PC-3 (cell line): Measurements from ENCODE around the gene TEX19. TPM values are rescaled to one million over a fixed set of nuclear protein-coding genes. Genes with fewer than 3 reads are reported as not detected.

Source experiments
- ATAC-seq: fragments of 200-7000 bp; cut with Tn5 transposase; 2 replicates; pipeline ENCODE4 v1.9.1; 2020; ENCODE audit warnings: mild to moderate bottlenecking, moderate library complexity
- BruUV-seq: library from RNA; stranded (reverse); fragments of 400-500 nt; replicated peaks from 2 replicates; lab custom pipeline; 2021; lab: Mats Ljungman, UMichigan
- CTCF ChIA-PET: fragments of 300-600 bp; sonication (Branson Sonifier 250); formaldehyde crosslinking; loops from one replicate; lab custom pipeline; 2022; ENCODE audit warnings: antibody characterized with exemption; lab: Charles Lee
- POLR2A ChIA-PET: fragments of 300-600 bp; sonication (Branson Sonifier 250); formaldehyde crosslinking; loops from one replicate; lab custom pipeline; 2022; ENCODE audit warnings: antibody characterized with exemption; ENCODE audit not compliant: unreplicated experiment; lab: Charles Lee
- DNase-seq: peaks from one replicate; pipeline ENCODE4 v3.0.0-alpha.2; 2015
- H2AFZ ChIP-seq: fragments of 300-600 bp; sonication (generic); 2 replicates; pipeline ENCODE4 v1.6.0; 2016; ENCODE audit warnings: antibody characterized with exemption, low read length
- H3F3A ChIP-seq: fragments of 300-600 bp; sonication (generic); one replicate; pipeline ENCODE4 v1.6.0; 2017; ENCODE audit warnings: antibody characterized with exemption, low read length, control low read depth, mild to moderate bottlenecking; ENCODE audit not compliant: unreplicated experiment
- H3K27ac ChIP-seq: fragments of 300-600 bp; sonication (generic); 2 replicates; pipeline ENCODE4 v1.5.1; 2016; ENCODE audit warnings: mild to moderate bottlenecking, low read length
- H3K27me3 ChIP-seq: fragments of 300-600 bp; sonication (generic); 2 replicates; pipeline ENCODE4 v1.6.1; 2016; ENCODE audit warnings: low read length, mixed read lengths
- H3K36me3 ChIP-seq: fragments of 300-600 bp; sonication (generic); 2 replicates; pipeline ENCODE4 v1.6.1; 2016; ENCODE audit warnings: low read depth, mixed run types, low read length, mixed read lengths
- H3K4me1 ChIP-seq: fragments of 300-600 bp; sonication (generic); 2 replicates; pipeline ENCODE4 v1.5.1; 2016; ENCODE audit warnings: low read length; ENCODE audit not compliant: insufficient read depth
- H3K4me2 ChIP-seq: fragments of 300-600 bp; sonication (generic); 2 replicates; pipeline ENCODE4 v1.6.0; 2016; ENCODE audit warnings: low read length
- H3K4me3 ChIP-seq: fragments of 300-600 bp; sonication (generic); 2 replicates; pipeline ENCODE4 v1.5.1; 2016; ENCODE audit warnings: mild to moderate bottlenecking, low read length, mixed read lengths
- H3K79me2 ChIP-seq: fragments of 300-600 bp; sonication (generic); 2 replicates; pipeline ENCODE4 v1.6.1; 2017; ENCODE audit warnings: low read length, mixed read lengths
- H3K9ac ChIP-seq: fragments of 300-600 bp; sonication (generic); 2 replicates; pipeline ENCODE4 v1.6.0; 2016; ENCODE audit warnings: mild to moderate bottlenecking, low read length
- H3K9me2 ChIP-seq: fragments of 300-600 bp; sonication (generic); replicated peaks from 2 replicates; pipeline ENCODE4 v1.6.1; 2016; ENCODE audit warnings: mixed run types, low read length, mixed read lengths
- H3K9me3 ChIP-seq: fragments of 300-600 bp; sonication (generic); 2 replicates; pipeline ENCODE4 v1.6.1; 2016; ENCODE audit warnings: low read length, mixed read lengths
- H4K20me1 ChIP-seq: fragments of 300-600 bp; sonication (generic); 2 replicates; pipeline ENCODE4 v1.6.1; 2016; ENCODE audit warnings: low read length, mixed read lengths
- EZH2 ChIP-seq: fragments of 300-600 bp; sonication (generic); IDR thresholded peaks from one replicate; pipeline ENCODE4 v1.6.1; 2017; ENCODE audit warnings: antibody characterized with exemption, mild to moderate bottlenecking, low read length; ENCODE audit not compliant: unreplicated experiment
- EZH2phosphoT487 ChIP-seq: fragments of 300-600 bp; sonication (generic); IDR thresholded peaks from 2 replicates; pipeline ENCODE4 v1.6.1; 2018; ENCODE audit warnings: mild to moderate bottlenecking, antibody characterized with exemption, low read length, borderline replicate concordance
- intact Hi-C: fragments of 100-400 bp; cut with micrococcal nuclease; formaldehyde crosslinking; loops from 2 replicates; pipeline ENCODE4 v1.9.0; 2023
- total RNA-seq: library from RNA; depleted of rRNA; stranded (reverse); fragments of >200 nt; gene quantifications from 2 replicates; pipeline ENCODE4 v1.2.3, GENCODE V29; 2014
- TF ChIP-seq, protein P1 (sequence below): fragments of 300-600 bp; sonication (generic); conservative IDR thresholded peaks from 2 replicates; pipeline ENCODE4 v1.5.1; 2017; ENCODE audit warnings: antibody characterized with exemption, low read depth, mild to moderate bottlenecking, low read length

Gene TEX19
- total RNA-seq, 1 experiment from 2014 or later, result 1.2 TPM

DNA sequence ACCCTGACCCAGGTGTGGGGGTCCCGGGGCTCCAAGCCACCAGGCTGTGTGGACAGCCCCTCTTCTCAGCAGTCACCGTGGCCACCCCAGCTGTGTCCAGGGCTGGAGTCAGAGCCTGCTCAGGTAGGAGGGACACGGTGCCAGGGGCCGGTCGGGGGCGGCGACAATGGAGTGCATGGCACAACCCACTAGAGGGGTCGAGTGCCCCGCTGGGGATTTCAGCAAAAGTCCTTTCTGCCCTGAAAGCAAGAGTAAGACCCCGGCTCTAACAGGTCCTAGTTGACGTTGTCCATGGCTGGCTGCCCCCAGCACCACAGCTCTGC, 23.8 kb downstream of the TEX19 start:
- ChIA-PET CTCF (no interaction called here), POLR2A (no interaction called here)
- H3K27me3 ChIP-seq, result no peaks in the 10 kb centered on the region
- ATAC-seq, result no peak
- H2AFZ ChIP-seq, result no peak overlapping the region
- no peak overlapping the region for H3K27ac ChIP-seq
- no peak overlapping the region for H3K9ac ChIP-seq
- no peak for DNase-seq
- no peaks in the 10 kb centered on the region for H3K79me2 ChIP-seq
- no peak for TF ChIP-seq EZH2phosphoT487
- TF ChIP-seq, protein P1, sequence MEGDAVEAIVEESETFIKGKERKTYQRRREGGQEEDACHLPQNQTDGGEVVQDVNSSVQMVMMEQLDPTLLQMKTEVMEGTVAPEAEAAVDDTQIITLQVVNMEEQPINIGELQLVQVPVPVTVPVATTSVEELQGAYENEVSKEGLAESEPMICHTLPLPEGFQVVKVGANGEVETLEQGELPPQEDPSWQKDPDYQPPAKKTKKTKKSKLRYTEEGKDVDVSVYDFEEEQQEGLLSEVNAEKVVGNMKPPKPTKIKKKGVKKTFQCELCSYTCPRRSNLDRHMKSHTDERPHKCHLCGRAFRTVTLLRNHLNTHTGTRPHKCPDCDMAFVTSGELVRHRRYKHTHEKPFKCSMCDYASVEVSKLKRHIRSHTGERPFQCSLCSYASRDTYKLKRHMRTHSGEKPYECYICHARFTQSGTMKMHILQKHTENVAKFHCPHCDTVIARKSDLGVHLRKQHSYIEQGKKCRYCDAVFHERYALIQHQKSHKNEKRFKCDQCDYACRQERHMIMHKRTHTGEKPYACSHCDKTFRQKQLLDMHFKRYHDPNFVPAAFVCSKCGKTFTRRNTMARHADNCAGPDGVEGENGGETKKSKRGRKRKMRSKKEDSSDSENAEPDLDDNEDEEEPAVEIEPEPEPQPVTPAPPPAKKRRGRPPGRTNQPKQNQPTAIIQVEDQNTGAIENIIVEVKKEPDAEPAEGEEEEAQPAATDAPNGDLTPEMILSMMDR, result no peak
- TF ChIP-seq EZH2, result no peak
- H3K4me1 ChIP-seq, result peaks cover 14% of the 10 kb centered on the region
- H3K9me2 ChIP-seq, result no peaks in the 10 kb centered on the region
- BruUV-seq, result no TSS peak
- H3K9me3 ChIP-seq, result no peaks in the 10 kb centered on the region
- intact Hi-C loops, result no loop called here
- no peak overlapping the region for H3K4me2 ChIP-seq
- H3K36me3 ChIP-seq, result no peaks in the 10 kb centered on the region
- H4K20me1 ChIP-seq, result no peaks in the 10 kb centered on the region
- no peak overlapping the region for H3K4me3 ChIP-seq
- no peaks in the 10 kb centered on the region for H3F3A ChIP-seq

DNA sequence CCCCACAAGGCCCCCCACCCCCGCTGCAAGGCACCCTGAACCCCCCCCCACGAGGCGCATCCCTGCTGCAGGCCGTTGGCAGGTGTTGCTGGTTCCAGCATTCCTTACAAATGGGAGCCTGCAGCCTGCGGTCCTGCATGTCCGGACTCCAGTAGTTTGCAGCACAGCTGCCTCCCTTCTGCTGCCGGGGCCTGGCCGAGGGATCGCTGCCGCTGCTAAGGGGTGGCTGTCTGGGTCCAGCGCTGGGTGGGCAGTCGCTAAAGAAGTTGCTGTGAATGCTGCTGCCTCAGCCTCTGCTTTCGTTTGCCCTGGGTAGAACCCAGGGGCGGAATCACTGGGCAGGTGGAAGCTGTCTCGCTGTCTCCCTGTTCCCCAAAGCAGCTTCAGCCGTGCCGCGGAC, 24.4 kb downstream of the TEX19 start:
- ATAC-seq (no peak), DNase-seq (no peak)
- BruUV-seq, result no TSS peak
- H3F3A ChIP-seq, result no peaks in the 10 kb centered on the region
- H3K36me3 ChIP-seq, result no peaks in the 10 kb centered on the region
- no peaks in the 10 kb centered on the region for H4K20me1 ChIP-seq
- H3K4me1 ChIP-seq, result peaks cover 16% of the 10 kb centered on the region
- H3K4me3 ChIP-seq, result no peak overlapping the region
- H3K9ac ChIP-seq, result no peak overlapping the region
- no peak overlapping the region for H2AFZ ChIP-seq
- CTCF ChIA-PET, result no interaction called here
- H3K27me3 ChIP-seq, result no peaks in the 10 kb centered on the region
- H3K27ac ChIP-seq, result no peak overlapping the region
- no peaks in the 10 kb centered on the region for H3K79me2 ChIP-seq
- intact Hi-C loops, result no loop called here
- no peaks in the 10 kb centered on the region for H3K9me2 ChIP-seq
- no peaks in the 10 kb centered on the region for H3K9me3 ChIP-seq
- POLR2A ChIA-PET, result no interaction called here
- no peak for TF ChIP-seq EZH2
- TF ChIP-seq, protein P1, result no peak
- no peak for TF ChIP-seq EZH2phosphoT487
- H3K4me2 ChIP-seq, result no peak overlapping the region

DNA sequence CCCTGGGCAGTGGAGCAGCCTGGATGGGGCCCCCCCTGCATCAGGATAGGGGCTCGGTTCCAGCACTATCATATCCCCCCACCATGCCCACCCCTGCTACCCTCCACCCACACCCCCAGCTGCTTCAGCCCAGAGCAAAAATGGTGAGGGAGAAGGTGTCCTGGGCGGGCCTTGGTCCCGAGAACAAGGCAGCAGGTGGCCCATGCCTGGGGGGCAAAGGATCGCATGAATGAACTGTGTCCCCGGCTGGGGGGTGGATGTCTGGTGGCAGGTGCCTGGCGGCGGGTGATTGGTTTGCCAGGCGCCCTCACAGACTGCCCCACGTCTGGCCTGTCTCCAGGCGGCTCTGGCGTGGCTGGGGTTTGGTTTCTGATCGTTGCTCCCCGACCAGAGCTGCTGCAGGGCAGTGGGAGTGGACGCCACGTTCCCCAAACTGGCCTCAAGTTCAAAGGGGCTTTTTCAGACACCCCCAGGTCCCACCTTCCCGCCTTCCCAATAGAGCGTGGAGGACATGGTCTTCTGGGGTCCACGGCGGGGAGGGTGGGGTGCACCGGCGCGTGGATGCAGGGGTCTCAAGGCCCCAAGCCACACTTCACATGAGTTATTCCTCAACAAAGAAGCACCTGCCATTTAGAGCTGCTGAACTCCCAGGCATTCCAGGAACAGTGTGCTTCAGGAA, 25.1 kb downstream of the TEX19 start:
- TF ChIP-seq EZH2phosphoT487, result no peak
- TF ChIP-seq, protein P1, result no peak
- no peak for TF ChIP-seq EZH2
- no peak overlapping the region for H3K9ac ChIP-seq
- no peak overlapping the region for H3K27ac ChIP-seq
- no peaks in the 10 kb centered on the region for H3K9me3 ChIP-seq
- no peaks in the 10 kb centered on the region for H3K27me3 ChIP-seq
- no peaks in the 10 kb centered on the region for H3F3A ChIP-seq
- CTCF ChIA-PET, result no interaction called here
- no TSS peak for BruUV-seq
- no peak for ATAC-seq
- H3K9me2 ChIP-seq, result no peaks in the 10 kb centered on the region
- H2AFZ ChIP-seq, result peak overlapping the region; percentile 78; the same call in 1 of the 2 replicates
- peak overlapping the region; percentile 85 for H3K4me2 ChIP-seq
- H3K4me3 ChIP-seq, result peak overlapping the region; percentile 55; the same call in 1 of the 2 replicates
- POLR2A ChIA-PET, result interaction anchor here (0.6 kb wide), 1 partner anchor 135 kb away, joined by 3 read pairs; the partner anchor contains the start of gene FOXK2
- H3K36me3 ChIP-seq, result no peaks in the 10 kb centered on the region
- intact Hi-C loops, result no loop called here
- H4K20me1 ChIP-seq, result no peaks in the 10 kb centered on the region
- H3K4me1 ChIP-seq, result peaks cover 17% of the 10 kb centered on the region
- H3K79me2 ChIP-seq, result no peaks in the 10 kb centered on the region
- DNase-seq, result no peak
